Suprapubic skin (tissue), 4 donors: ENCODE data around the gene CAPZA3. TPM values are rescaled to one million over a fixed set of nuclear protein-coding genes. Genes with fewer than 3 reads are reported as not detected.
"Not testable (repeated sequence)": the region's sequence is repeated elsewhere in the genome, so short reads cannot be mapped to it uniquely, and the experiment has no call there.

ENCODE experiments used
- DNase-seq, 2 donors: peaks; one replicate each; pipeline ENCODE4 v3.0.0-alpha.2; 2019; ENCODE audit warnings: low spot score in 2 of 2
- H3K27ac ChIP-seq: fragments of 200-600 bp; sonication (generic); one replicate; pipeline ENCODE4 v1.5.1; 2019
- H3K27me3 ChIP-seq: fragments of 200-600 bp; sonication (generic); one replicate; pipeline ENCODE4 v1.5.1; 2019
- H3K36me3 ChIP-seq: fragments of 200-600 bp; sonication (generic); one replicate; pipeline ENCODE4 v1.5.1; 2019
- H3K4me1 ChIP-seq: fragments of 200-600 bp; sonication (generic); one replicate; pipeline ENCODE4 v1.5.1; 2019
- H3K4me3 ChIP-seq: fragments of 200-600 bp; sonication (generic); one replicate; pipeline ENCODE4 v1.5.1; 2019; ENCODE audit warnings: mild to moderate bottlenecking
- H3K9me3 ChIP-seq: fragments of 200-600 bp; sonication (generic); one replicate; pipeline ENCODE4 v1.5.1; 2019
- CTCF ChIP-seq, 2 donors: fragments of 200-600 bp in 1 of 2; fragments of 450-650 bp in 1 of 2; sonication (generic) in 1 of 2; IDR thresholded peaks; one replicate each; pipeline ENCODE4 v1.5.1; 2016 to 2019; ENCODE audit warnings: antibody characterized with exemption in 2 of 2, mild to moderate bottlenecking in 1 of 2, moderate library complexity in 1 of 2
- EP300 ChIP-seq: sonication (generic); formaldehyde crosslinking; IDR thresholded peaks from one replicate; pipeline ENCODE4 v1.6.1; 2017; ENCODE audit warnings: antibody characterized with exemption
- POLR2A ChIP-seq, 2 donors: fragments of 450-650 bp; IDR thresholded peaks; one replicate each; pipeline ENCODE4 v1.6.1; 2017; ENCODE audit warnings: antibody characterized with exemption in 2 of 2, mild to moderate bottlenecking in 2 of 2, moderate library complexity in 2 of 2
- POLR2AphosphoS5 ChIP-seq, 3 donors: sonication (generic); formaldehyde crosslinking; IDR thresholded peaks; one replicate each; pipeline ENCODE4 v1.6.1; 2017; ENCODE audit warnings: antibody characterized with exemption in 3 of 3
- WGBS: methylation state at CpG from one replicate; pipeline ENCODE4 v1.1.5; 2018; 5-methylcytosine and 5-hydroxymethylcytosine counted together
- total RNA-seq, 4 donors: library from RNA; depleted of rRNA; stranded (reverse); fragments of >200 nt; gene quantifications; one replicate each; pipeline ENCODE4 v1.1.0, GENCODE V29; 2016

Gene CAPZA3
- total RNA-seq, 4 donors from 2014 or later: 1.6 to 5.3 TPM; not detected in 2

GRCh38 chr12:18782827-18783226, 44.9 kb downstream of the CAPZA3 start:
- TF ChIP-seq CTCF (IDR thresholded peaks at IDR 0.05) (no peak), POLR2AphosphoS5 (IDR thresholded peaks at IDR 0.05) (no peak), POLR2A (IDR thresholded peaks at IDR 0.05) (no peak), EP300 (no peak)
- no peaks in the 10 kb centered on the region for H3K36me3 ChIP-seq
- peaks cover 6% of the 10 kb centered on the region for H3K9me3 ChIP-seq
- 58% methylated on average over 2 of the region's 2 CpGs for WGBS
- no peak overlapping the region for H3K27ac ChIP-seq
- H3K27me3 ChIP-seq: no peaks in the 10 kb centered on the region
- no peak for DNase-seq
- H3K4me3 ChIP-seq: no peak overlapping the region
- no peaks in the 10 kb centered on the region for H3K4me1 ChIP-seq

- DNase-seq, H3K4me3 ChIP-seq, H3K27ac ChIP-seq, H3K36me3 ChIP-seq, H3K27me3 ChIP-seq, H3K4me1 ChIP-seq, H3K9me3 ChIP-seq: not testable (repeated sequence)
- 88% methylated on average over 8 of the region's 8 CpGs for WGBS
Measured at GRCh38 chr12:18785465-18785864, 47.5 kb downstream of the CAPZA3 start.

Other genes with a start within 250 kb of the CAPZA3 start
- gene PLCZ1, start 107 bp upstream of the CAPZA3 start, total RNA-seq: not detected